Mesendoderm (in vitro differentiated cells): ENCODE measurements around the gene CLCN1.

Source experiments
- DNase-seq: peaks from one replicate; pipeline ENCODE4 v3.0.0; 2013
- H2AK5ac ChIP-seq: 2 replicates; pipeline ENCODE4 v1.6.1; 2013; ENCODE audit warnings: low read length, inconsistent platforms
- H2BK120ac ChIP-seq: 2 replicates; pipeline ENCODE4 v1.6.1; 2013; ENCODE audit warnings: low read depth, mild to moderate bottlenecking, low read length, moderate library complexity, mixed read lengths
- H2BK15ac ChIP-seq: replicated peaks from 2 replicates; pipeline ENCODE4 v1.6.1; 2013; ENCODE audit warnings: low read depth, mild to moderate bottlenecking, moderate library complexity
- H2BK5ac ChIP-seq: 2 replicates; pipeline ENCODE4 v1.6.1; 2013; ENCODE audit warnings: low read length, inconsistent platforms
- H3K18ac ChIP-seq: 2 replicates; pipeline ENCODE4 v1.6.1; 2013; ENCODE audit warnings: mild to moderate bottlenecking, low read length, mixed read lengths
- H3K23ac ChIP-seq: one replicate; pipeline ENCODE4 v1.6.1; 2013; ENCODE audit warnings: low read length
- H3K27ac ChIP-seq: 2 replicates; pipeline ENCODE4 v1.5.1; 2013; ENCODE audit warnings: low read depth, mild to moderate bottlenecking, inconsistent platforms, low read length, moderate library complexity
- H3K27me3 ChIP-seq: 2 replicates; pipeline ENCODE4 v1.6.1; 2013; ENCODE audit warnings: low read length, control low read depth, mild to moderate bottlenecking, inconsistent platforms; ENCODE audit not compliant: insufficient read depth, poor library complexity
- H3K36me3 ChIP-seq: 2 replicates; pipeline ENCODE4 v1.6.1; 2013; ENCODE audit warnings: low read length, inconsistent platforms; ENCODE audit not compliant: control insufficient read depth, insufficient read depth
- H3K4ac ChIP-seq: one replicate; pipeline ENCODE4 v1.6.1; 2013; ENCODE audit warnings: low read depth, mild to moderate bottlenecking, low read length, moderate library complexity
- H3K4me1 ChIP-seq: 2 replicates; pipeline ENCODE4 v1.6.1; 2013; ENCODE audit warnings: low read depth, low read length, inconsistent platforms; ENCODE audit not compliant: control insufficient read depth
- H3K4me2 ChIP-seq: 2 replicates; pipeline ENCODE4 v1.6.1; 2013; ENCODE audit warnings: low read length
- H3K4me3 ChIP-seq: 2 replicates; pipeline ENCODE4 v1.5.1; 2013; ENCODE audit warnings: mild to moderate bottlenecking, low read length
- H3K56ac ChIP-seq: one replicate; pipeline ENCODE4 v1.6.1; 2013; ENCODE audit warnings: low read length
- H3K79me1 ChIP-seq: 2 replicates; pipeline ENCODE4 v1.6.1; 2013; ENCODE audit warnings: low read length, inconsistent platforms
- H3K79me2 ChIP-seq: 2 replicates; pipeline ENCODE4 v1.6.1; 2013; ENCODE audit warnings: mild to moderate bottlenecking, low read length; ENCODE audit not compliant: control insufficient read depth, insufficient read depth
- H3K9ac ChIP-seq: 2 replicates; pipeline ENCODE4 v1.6.1; 2013; ENCODE audit warnings: low read length, inconsistent platforms
- H4K5ac ChIP-seq: one replicate; pipeline ENCODE4 v1.6.1; 2013; ENCODE audit warnings: low read length
- H4K8ac ChIP-seq: one replicate; pipeline ENCODE4 v1.6.1; 2013; ENCODE audit warnings: low read depth, mild to moderate bottlenecking, control low read depth, low read length, moderate library complexity
- WGBS: extraction: QIAGEN DNeasy Blood & Tissue Kit; methylation state at CpG from one replicate; pipeline ENCODE4 v1.1.7; 2013; ENCODE audit warnings: low lambda C conversion rate, missing lambda C conversion rate; ENCODE audit not compliant: insufficient coverage; ENCODE audit errors: extremely low coverage; 5-methylcytosine and 5-hydroxymethylcytosine counted together

The CLCN1 gene

DNA sequence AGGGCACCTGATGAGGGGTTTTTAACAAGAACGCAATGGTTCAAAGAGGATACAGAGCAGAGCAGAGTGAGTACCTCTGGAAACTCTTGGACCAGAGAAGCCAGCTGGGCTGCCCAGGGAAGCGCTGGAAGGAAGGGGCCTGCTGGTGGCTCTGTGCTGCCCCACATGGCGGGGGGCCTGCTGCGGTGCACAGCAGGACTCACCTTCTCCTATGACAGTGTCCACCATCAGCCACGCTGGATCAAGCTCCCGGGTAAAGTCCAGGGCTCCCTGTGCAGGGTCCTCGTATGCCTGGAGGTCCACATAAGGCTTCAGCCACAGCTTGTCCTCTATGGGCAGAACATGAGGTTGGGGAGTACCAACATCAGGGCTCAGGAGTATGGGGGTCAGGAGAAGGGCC, 80.3 kb downstream of the CLCN1 start:
- no peak overlapping the region for H2AK5ac ChIP-seq
- peaks cover 42% of the 10 kb centered on the region for H3K36me3 ChIP-seq
- peaks cover 4% of the 10 kb centered on the region for H3K79me1 ChIP-seq
- H3K4me1 ChIP-seq: no peaks in the 10 kb centered on the region
- H3K4me2 ChIP-seq: no peak overlapping the region
- no peak overlapping the region for H2BK15ac ChIP-seq
- H4K8ac ChIP-seq: no peak overlapping the region
- H3K9ac ChIP-seq: no peak overlapping the region
- H4K5ac ChIP-seq: no peak overlapping the region
- no peak overlapping the region for H2BK5ac ChIP-seq
- H3K27ac ChIP-seq: no peak overlapping the region
- no peak overlapping the region for H3K4me3 ChIP-seq
- no peak overlapping the region for H3K23ac ChIP-seq
- no peak overlapping the region for H2BK120ac ChIP-seq
- H3K79me2 ChIP-seq: no peaks in the 10 kb centered on the region
- DNase-seq: no peak
- no peak overlapping the region for H3K56ac ChIP-seq
- no peak overlapping the region for H3K4ac ChIP-seq
- no CpG with 5 or more reads among the region's 7 CpGs for WGBS
- H3K27me3 ChIP-seq: no peaks in the 10 kb centered on the region
- no peak overlapping the region for H3K18ac ChIP-seq

DNA sequence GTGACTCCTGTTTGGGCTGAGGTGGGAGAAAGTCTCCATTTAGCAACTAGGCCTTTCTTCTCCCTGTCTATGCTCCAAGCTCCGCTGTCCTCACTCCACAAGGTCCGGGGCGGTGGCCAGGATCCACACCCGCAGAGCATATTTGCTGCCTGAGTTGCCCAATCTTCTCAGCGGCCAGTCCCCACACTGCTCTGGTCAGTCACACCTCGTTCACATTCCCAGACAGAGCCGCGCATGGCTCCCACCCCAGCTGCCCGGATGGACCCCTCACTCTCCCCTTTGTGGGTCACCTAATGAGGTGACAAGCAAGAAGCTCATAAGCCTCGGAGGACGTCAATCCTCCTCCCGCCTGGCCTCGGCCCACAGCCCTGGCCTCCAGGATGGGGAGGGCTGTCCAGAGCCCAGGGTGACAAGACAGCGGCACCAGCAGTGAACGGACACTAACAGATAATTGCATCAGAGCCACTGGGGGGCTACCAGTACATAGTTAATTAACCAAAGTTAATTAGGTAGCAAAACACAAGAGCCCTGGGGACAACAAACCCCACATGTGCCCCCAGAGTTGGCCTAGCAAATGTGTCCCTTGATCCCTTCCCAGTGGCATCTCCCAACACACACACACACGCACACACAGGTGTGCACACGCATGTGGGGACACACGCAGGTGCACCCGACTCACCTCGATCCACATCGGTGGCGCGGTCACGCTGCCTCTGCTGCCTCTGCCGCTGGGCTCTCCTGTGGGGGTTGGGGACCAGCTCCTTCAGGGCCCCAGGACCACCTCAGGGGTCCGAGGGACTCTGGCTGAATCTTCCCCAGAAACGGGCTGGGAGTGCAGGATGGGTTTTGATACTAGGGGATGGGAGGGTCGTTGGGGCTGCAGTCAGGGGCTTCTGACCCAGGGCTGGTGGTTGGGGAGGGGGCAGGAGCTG, 81.0 kb downstream of the CLCN1 start:
- WGBS: no CpG with 5 or more reads among the region's 28 CpGs
- Histone ChIP-seq H3K27ac (no peak overlapping the region), H3K9ac (no peak overlapping the region)

DNA sequence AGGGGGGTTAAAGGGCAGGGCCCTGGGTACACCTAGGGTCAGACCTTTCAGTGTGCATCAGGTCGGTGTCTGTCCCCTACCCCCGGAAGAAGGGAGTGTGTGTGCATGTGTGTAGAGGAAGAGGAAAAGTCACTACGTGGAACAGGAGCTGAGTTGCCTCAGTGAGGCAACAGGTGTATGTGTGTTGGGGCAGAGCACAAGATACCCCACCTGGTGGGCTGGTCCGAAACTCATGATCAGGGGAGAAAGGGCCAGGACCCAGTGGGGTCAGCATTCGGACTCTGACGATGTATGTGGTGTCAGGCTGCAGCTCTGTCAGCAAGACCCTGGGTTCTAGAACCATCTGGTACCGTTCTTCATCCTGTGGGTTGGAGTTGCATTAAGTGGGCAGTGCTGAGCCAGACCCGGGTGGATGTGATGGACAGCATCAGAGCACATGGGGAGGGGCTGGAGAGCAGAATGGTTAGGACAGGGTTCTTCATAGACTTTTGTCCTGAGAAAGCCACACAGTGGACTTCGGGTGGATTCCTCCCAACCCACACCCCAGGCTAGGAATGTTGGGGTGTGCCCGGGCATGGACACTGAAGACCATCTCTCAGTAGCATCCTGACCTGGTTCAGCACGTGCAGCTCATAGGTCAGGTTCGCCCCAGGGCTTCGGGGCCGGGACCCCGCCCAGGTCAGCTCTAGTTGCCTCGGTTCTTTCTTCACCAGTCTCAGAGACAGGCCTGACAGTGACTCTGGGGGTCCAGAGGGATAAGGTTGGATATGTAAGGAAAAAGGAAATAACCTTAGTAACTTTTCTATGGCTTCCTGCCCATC, 82.0 kb downstream of the CLCN1 start:
- no peak for DNase-seq
- Histone ChIP-seq H3K4me1 (no peaks in the 10 kb centered on the region), H2BK120ac (no peak overlapping the region), H3K79me2 (peaks cover 7% of the 10 kb centered on the region), H3K4ac (no peak overlapping the region), H3K18ac (no peak overlapping the region), H3K9ac (no peak overlapping the region), H2BK5ac (no peak overlapping the region), H3K36me3 (peaks cover 44% of the 10 kb centered on the region), H3K79me1 (peaks cover 7% of the 10 kb centered on the region), H4K8ac (no peak overlapping the region), H3K27ac (no peak overlapping the region), H3K27me3 (no peaks in the 10 kb centered on the region), H3K4me2 (no peak overlapping the region), H2AK5ac (no peak overlapping the region), H3K4me3 (no peak overlapping the region), H3K23ac (no peak overlapping the region), H3K56ac (no peak overlapping the region), H4K5ac (no peak overlapping the region), H2BK15ac (no peak overlapping the region)
- WGBS: no CpG with 5 or more reads among the region's 16 CpGs

More for the DNA sequence above, 81.0 kb downstream of the CLCN1 start:
- Histone ChIP-seq H3K18ac (no peak overlapping the region), H3K79me1 (peaks cover 7% of the 10 kb centered on the region), H3K4me2 (no peak overlapping the region), H3K4me1 (no peaks in the 10 kb centered on the region), H4K8ac (no peak overlapping the region), H3K23ac (no peak overlapping the region), H2BK5ac (no peak overlapping the region), H4K5ac (no peak overlapping the region), H3K56ac (no peak overlapping the region), H3K4ac (no peak overlapping the region), H3K4me3 (no peak overlapping the region), H2BK15ac (no peak overlapping the region), H3K36me3 (peaks cover 47% of the 10 kb centered on the region), H3K79me2 (peaks cover 2% of the 10 kb centered on the region), H2AK5ac (no peak overlapping the region), H3K27me3 (no peaks in the 10 kb centered on the region), H2BK120ac (no peak overlapping the region)
- no peak for DNase-seq

DNA sequence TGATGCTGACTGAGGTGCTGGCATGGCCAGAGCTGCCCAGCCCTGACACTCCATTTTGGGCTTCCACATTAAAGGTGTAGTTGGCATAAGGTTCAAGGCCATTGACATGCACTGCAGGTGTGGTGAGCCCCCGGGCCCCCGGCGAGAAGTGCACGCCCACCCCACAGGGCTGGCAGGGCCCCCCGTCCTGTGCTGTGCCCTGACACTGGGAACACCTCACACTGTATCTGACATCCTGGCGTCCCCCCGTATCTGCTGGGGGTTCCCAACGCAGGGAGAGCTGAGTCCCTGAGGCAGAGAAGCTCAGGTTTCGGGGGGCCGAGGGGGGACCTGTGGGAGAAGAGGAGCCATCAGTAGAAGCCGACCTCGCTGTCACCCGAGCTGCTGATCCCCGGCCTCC, 82.7 kb downstream of the CLCN1 start:
- peaks cover 7% of the 10 kb centered on the region for H3K79me1 ChIP-seq
- no peak overlapping the region for H3K4me2 ChIP-seq
- no peak overlapping the region for H2BK15ac ChIP-seq
- no peak overlapping the region for H2BK5ac ChIP-seq
- H4K5ac ChIP-seq: no peak overlapping the region
- no peak overlapping the region for H3K56ac ChIP-seq
- no peak overlapping the region for H3K9ac ChIP-seq
- H3K23ac ChIP-seq: no peak overlapping the region
- WGBS: no CpG with 5 or more reads among the region's 14 CpGs
- peaks cover 40% of the 10 kb centered on the region for H3K36me3 ChIP-seq
- no peaks in the 10 kb centered on the region for H3K27me3 ChIP-seq
- H2AK5ac ChIP-seq: no peak overlapping the region
- H3K4me1 ChIP-seq: no peaks in the 10 kb centered on the region
- no peak overlapping the region for H3K27ac ChIP-seq
- H2BK120ac ChIP-seq: no peak overlapping the region
- H3K4ac ChIP-seq: no peak overlapping the region
- no peak overlapping the region for H4K8ac ChIP-seq
- no peak for DNase-seq
- H3K18ac ChIP-seq: no peak overlapping the region
- no peak overlapping the region for H3K4me3 ChIP-seq
- H3K79me2 ChIP-seq: peaks cover 8% of the 10 kb centered on the region

DNA sequence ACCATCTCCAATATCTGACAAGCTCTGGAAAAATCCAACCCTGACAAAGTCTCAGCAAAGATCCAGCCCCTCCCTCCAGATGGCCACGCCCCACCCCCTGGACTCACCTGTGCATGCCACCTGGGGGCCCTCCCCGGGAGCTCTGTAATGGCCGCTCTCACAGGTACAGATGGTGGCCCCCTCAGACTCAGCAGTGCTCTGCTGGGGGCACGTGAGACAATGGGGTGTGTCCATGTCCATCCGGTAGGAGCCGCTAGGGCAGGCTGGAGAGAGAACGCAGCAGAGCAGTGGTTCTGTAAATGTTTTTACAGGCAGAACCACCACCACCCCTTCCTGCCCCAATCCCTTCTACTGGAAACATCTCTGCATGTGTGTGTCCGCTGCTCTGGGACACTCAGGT, 83.2 kb downstream of the CLCN1 start:
- no peak overlapping the region for H3K56ac ChIP-seq
- H2BK120ac ChIP-seq: no peak overlapping the region
- no peak overlapping the region for H3K18ac ChIP-seq
- no peak overlapping the region for H3K4ac ChIP-seq
- WGBS: no CpG with 5 or more reads among the region's 8 CpGs
- no peak overlapping the region for H4K5ac ChIP-seq
- no peak overlapping the region for H2BK5ac ChIP-seq
- H3K9ac ChIP-seq: no peak overlapping the region
- H2BK15ac ChIP-seq: no peak overlapping the region
- no peak overlapping the region for H3K4me3 ChIP-seq
- no peak for DNase-seq
- H3K27me3 ChIP-seq: no peaks in the 10 kb centered on the region
- no peak overlapping the region for H3K27ac ChIP-seq
- H4K8ac ChIP-seq: no peak overlapping the region
- H3K79me2 ChIP-seq: peaks cover 8% of the 10 kb centered on the region
- H2AK5ac ChIP-seq: no peak overlapping the region
- H3K4me1 ChIP-seq: no peaks in the 10 kb centered on the region
- peaks cover 38% of the 10 kb centered on the region for H3K36me3 ChIP-seq
- no peak overlapping the region for H3K4me2 ChIP-seq
- peaks cover 7% of the 10 kb centered on the region for H3K79me1 ChIP-seq
- no peak overlapping the region for H3K23ac ChIP-seq
